Ishikawa (cell line): ENCODE measurements around the gene FDXR.

Experiments
- CEBPB ChIP-seq: IDR thresholded peaks from 2 replicates; pipeline ENCODE4 v1.6.1; 2012
- CREB1 ChIP-seq: IDR thresholded peaks from 2 replicates; pipeline ENCODE4 v1.6.1; 2012; ENCODE audit warnings: low read depth
- EGR1 ChIP-seq: IDR thresholded peaks from 2 replicates; pipeline ENCODE4 v1.6.1; 2012
- EP300 ChIP-seq: IDR thresholded peaks from 2 replicates; pipeline ENCODE4 v1.6.1; 2012; ENCODE audit warnings: borderline replicate concordance
- FOXM1 ChIP-seq: IDR thresholded peaks from 2 replicates; pipeline ENCODE4 v1.6.1; 2012; ENCODE audit warnings: low read depth, borderline replicate concordance
- MAX ChIP-seq: IDR thresholded peaks from 2 replicates; pipeline ENCODE4 v1.6.1; 2012
- NFIC ChIP-seq: IDR thresholded peaks from 2 replicates; pipeline ENCODE4 v1.6.1; 2012
- RAD21 ChIP-seq: IDR thresholded peaks from 2 replicates; pipeline ENCODE4 v1.6.1; 2012; ENCODE audit warnings: low read depth
- REST ChIP-seq: IDR thresholded peaks from 2 replicates; pipeline ENCODE4 v1.6.1; 2012; ENCODE audit warnings: low read depth, mild to moderate bottlenecking
- TAF1 ChIP-seq: IDR thresholded peaks from 2 replicates; pipeline ENCODE4 v1.6.1; 2012; ENCODE audit warnings: low read depth, mild to moderate bottlenecking
- TCF12 ChIP-seq: IDR thresholded peaks from 2 replicates; pipeline ENCODE4 v1.6.1; 2012; ENCODE audit warnings: low read depth
- TEAD4 ChIP-seq: IDR thresholded peaks from 2 replicates; pipeline ENCODE4 v1.6.1; 2012
- USF1 ChIP-seq: IDR thresholded peaks from 2 replicates; pipeline ENCODE4 v1.6.1; 2012
- YY1 ChIP-seq: IDR thresholded peaks from 2 replicates; pipeline ENCODE4 v1.6.1; 2012; ENCODE audit warnings: low read depth
- ZBTB7A ChIP-seq: IDR thresholded peaks from 2 replicates; pipeline ENCODE4 v1.6.1; 2012; ENCODE audit warnings: low read depth

Gene FDXR

GRCh38 chr17:74831444-74832146, 41.2 kb downstream of the FDXR start:
- TF ChIP-seq TCF12 (no peak), NFIC (no peak), CREB1 (no peak)

- TF ChIP-seq TCF12, result no peak
- TF ChIP-seq MAX, result no peak
- no peak for TF ChIP-seq USF1
- TF ChIP-seq TEAD4, result no peak
- TF ChIP-seq EGR1, result no peak
- no peak for TF ChIP-seq EP300
- no peak for TF ChIP-seq YY1
- TF ChIP-seq REST, result no peak
- TF ChIP-seq TAF1, result no peak
- TF ChIP-seq CREB1, result no peak
- no peak for TF ChIP-seq FOXM1
These were observed 41.9 kb downstream of the FDXR start for GRCh38 chr17:74830861-74831260.

GRCh38 chr17:74827800-74828199, 45.0 kb downstream of the FDXR start:
- no peak for TF ChIP-seq YY1

- TF ChIP-seq USF1, result no peak
- no peak for TF ChIP-seq ZBTB7A
- no peak for TF ChIP-seq RAD21
- TF ChIP-seq YY1, result no peak
- TF ChIP-seq TAF1, result no peak
- no peak for TF ChIP-seq CEBPB
- no peak for TF ChIP-seq TEAD4
- no peak for TF ChIP-seq EGR1
- TF ChIP-seq TCF12, result no peak
- no peak for TF ChIP-seq NFIC
- no peak for TF ChIP-seq CREB1
- TF ChIP-seq REST, result no peak
- TF ChIP-seq EP300, result no peak
- TF ChIP-seq MAX, result no peak
- no peak for TF ChIP-seq FOXM1
These were observed 46.7 kb downstream of the FDXR start for GRCh38 chr17:74825952-74826719.

GRCh38 chr17:74824961-74825627, 47.7 kb downstream of the FDXR start:
- TF ChIP-seq NFIC (peak; percentile 23; the same call in 1 of the 2 replicates), REST (no peak), USF1 (no peak)
